Activated B cell treated with CpG ODN at 0.5 μM for 24 hours (primary cell): Measurements from ENCODE around the gene HEG1. TPM values are rescaled to one million over a fixed set of nuclear protein-coding genes. Genes with fewer than 3 reads are reported as not detected.

Experiments used
- ATAC-seq: fragments of 200-7000 bp; cut with Tn5 transposase; one replicate; pipeline ENCODE4 v1.10.0; 2021; ENCODE audit warnings: low read depth, mild to moderate bottlenecking, moderate library complexity
- CTCF ChIA-PET: fragments of 350-600 bp; sonication (Branson Sonifier 250); formaldehyde crosslinking; loops from one replicate; lab custom pipeline; 2021; ENCODE audit warnings: antibody characterized with exemption; lab: Charles Lee
- POLR2A ChIA-PET: fragments of 350-600 bp; sonication (Branson Sonifier 250); formaldehyde crosslinking; loops from one replicate; lab custom pipeline; 2021; ENCODE audit warnings: antibody characterized with exemption; lab: Charles Lee
- DNase-seq: peaks from one replicate; pipeline ENCODE4 v3.0.0; 2022
- H3K27ac Mint-ChIP-seq: one replicate; pipeline ENCODE4 v1.8.0; 2020; ENCODE audit warnings: mixed read lengths
- H3K27me3 Mint-ChIP-seq: one replicate; pipeline ENCODE4 v1.8.0; 2021; ENCODE audit warnings: mixed read lengths
- H3K36me3 Mint-ChIP-seq: one replicate; pipeline ENCODE4 v1.8.0; 2021; ENCODE audit warnings: low read depth, mixed read lengths
- H3K4me1 Mint-ChIP-seq: one replicate; pipeline ENCODE4 v1.8.0; 2021; ENCODE audit warnings: mixed read lengths
- H3K4me3 Mint-ChIP-seq: one replicate; pipeline ENCODE4 v1.8.0; 2020; ENCODE audit warnings: mild to moderate bottlenecking, mixed read lengths
- H3K9me3 Mint-ChIP-seq: one replicate; pipeline ENCODE4 v1.8.0; 2020; ENCODE audit warnings: mixed read lengths
- CTCF ChIP-seq: fragments of 200-600 bp; IDR thresholded peaks from one replicate; pipeline ENCODE4 v1.8.0; 2022; ENCODE audit warnings: antibody characterized with exemption, mild to moderate bottlenecking
- intact Hi-C: fragments of 100-400 bp; cut with micrococcal nuclease; formaldehyde crosslinking; loops from one replicate; pipeline ENCODE4 v1.15.1; 2024
- total RNA-seq: library from RNA; stranded (reverse); gene quantifications from 2 replicates; pipeline ENCODE4 v1.2.3, GENCODE V29; 2022

Gene HEG1
- total RNA-seq, 1 donor from 2014 or later: 7.2 TPM

GRCh38 chr3:125010393-125010792 is 45.4 kb downstream of the HEG1 start:
- H3K27me3 Mint-ChIP-seq: no peaks in the 10 kb centered on the region
- DNase-seq (no peak), ATAC-seq (no peak)
- no peaks in the 10 kb centered on the region for H3K9me3 Mint-ChIP-seq
- no peak for TF ChIP-seq CTCF
- no peak overlapping the region for H3K27ac Mint-ChIP-seq
- ChIA-PET CTCF (no interaction called here), POLR2A (no interaction called here)
- no peaks in the 10 kb centered on the region for H3K4me1 Mint-ChIP-seq
- intact Hi-C loops: no loop called here
- H3K36me3 Mint-ChIP-seq: peaks cover 63% of the 10 kb centered on the region
- no peak overlapping the region for H3K4me3 Mint-ChIP-seq

DNA sequence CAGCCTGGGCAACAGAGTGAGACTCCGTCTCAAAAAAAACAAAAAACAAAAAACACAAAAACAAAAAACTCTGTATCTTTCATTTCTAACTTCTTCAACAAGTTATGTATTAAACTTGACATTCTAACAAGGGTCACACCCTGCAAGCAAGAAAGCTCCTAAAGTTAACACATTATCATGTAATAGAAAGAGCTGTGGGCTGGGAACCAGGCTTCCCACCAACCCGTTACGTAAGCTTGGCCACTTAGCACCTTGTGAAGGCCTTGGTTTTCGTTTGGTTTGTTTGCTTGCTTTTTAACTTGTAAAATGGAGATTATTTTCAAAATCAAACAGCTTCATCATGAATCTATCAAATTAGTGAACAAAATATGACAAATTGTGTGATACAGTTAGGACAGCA is 47.0 kb downstream of the HEG1 start:
- Mint-ChIP-seq H3K9me3 (no peaks in the 10 kb centered on the region), H3K27ac (no peak overlapping the region), H3K4me3 (no peak overlapping the region), H3K4me1 (no peaks in the 10 kb centered on the region), H3K36me3 (peaks cover 61% of the 10 kb centered on the region), H3K27me3 (no peaks in the 10 kb centered on the region)
- intact Hi-C loops: no loop called here
- CTCF ChIA-PET: no interaction called here
- ATAC-seq (no peak), DNase-seq (no peak)
- TF ChIP-seq CTCF: no peak
- POLR2A ChIA-PET: no interaction called here

- H3K27ac Mint-ChIP-seq: no peak overlapping the region
- POLR2A ChIA-PET: no interaction called here
Measured at GRCh38 chr3:125006291-125006731, 49.5 kb downstream of the HEG1 start.

GRCh38 chr3:125005676-125006075 is 50.1 kb downstream of the HEG1 start:
- POLR2A ChIA-PET: no interaction called here
- H3K27ac Mint-ChIP-seq: no peak overlapping the region
- TF ChIP-seq CTCF: no peak
- ATAC-seq (no peak), DNase-seq (no peak)
- CTCF ChIA-PET: no interaction called here
- peaks cover 58% of the 10 kb centered on the region for H3K36me3 Mint-ChIP-seq
- no peaks in the 10 kb centered on the region for H3K27me3 Mint-ChIP-seq
- H3K9me3 Mint-ChIP-seq: no peaks in the 10 kb centered on the region
- intact Hi-C loops: no loop called here
- H3K4me1 Mint-ChIP-seq: no peaks in the 10 kb centered on the region
- no peak overlapping the region for H3K4me3 Mint-ChIP-seq

More at GRCh38 chr3:125006291-125006731, 49.5 kb downstream of the HEG1 start:
- Mint-ChIP-seq H3K4me1 (no peaks in the 10 kb centered on the region), H3K27me3 (no peaks in the 10 kb centered on the region), H3K36me3 (peaks cover 56% of the 10 kb centered on the region), H3K4me3 (no peak overlapping the region), H3K9me3 (no peaks in the 10 kb centered on the region)
- no peak for TF ChIP-seq CTCF
- DNase-seq (no peak), ATAC-seq (no peak)
- CTCF ChIA-PET: no interaction called here
- intact Hi-C loops: no loop called here

DNA sequence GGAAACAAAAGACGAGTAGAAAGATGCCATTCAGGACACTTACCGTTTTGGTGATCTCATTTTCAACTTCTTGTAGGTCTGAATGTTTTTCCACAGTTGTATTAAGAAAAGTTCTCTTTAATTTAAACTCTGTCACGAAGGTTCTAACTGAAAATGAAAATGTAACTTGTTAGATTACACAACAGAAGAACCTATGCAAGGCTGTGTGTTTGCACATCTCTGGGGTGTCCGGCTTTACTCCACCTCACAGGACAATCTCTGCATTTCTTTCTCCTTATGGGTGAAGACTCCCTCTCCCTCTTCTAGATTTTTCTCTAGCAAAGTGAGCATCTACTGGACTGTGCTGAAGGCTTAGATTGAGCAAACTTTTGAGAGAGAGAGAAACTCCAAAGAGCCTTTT is 50.6 kb downstream of the HEG1 start:
- H3K4me3 Mint-ChIP-seq: no peak overlapping the region
- ChIA-PET CTCF (interaction anchor here (2.5 kb wide), 1 partner anchor 10 kb away, joined by 9 read pairs; no protein-coding TSS in a partner anchor), POLR2A (no interaction called here)
- H3K9me3 Mint-ChIP-seq: no peaks in the 10 kb centered on the region
- peaks cover 62% of the 10 kb centered on the region for H3K36me3 Mint-ChIP-seq
- H3K27ac Mint-ChIP-seq: no peak overlapping the region
- ATAC-seq (no peak), DNase-seq (no peak)
- H3K27me3 Mint-ChIP-seq: no peaks in the 10 kb centered on the region
- no peaks in the 10 kb centered on the region for H3K4me1 Mint-ChIP-seq
- no peak for TF ChIP-seq CTCF
- intact Hi-C loops: no loop called here
